ENCODE data around the gene ICAM4. TPM values are rescaled to one million over a fixed set of nuclear protein-coding genes. Genes with fewer than 3 reads are reported as not detected.

The ICAM4 gene
- total and polyA plus RNA-seq, 9 of the 15 experiments (the other 6 are each of a cell fraction or from before 2014, with no cell fraction given): 14.1 to 86.1 (median 29.6) TPM

- peak; percentile 42 for TF ChIP-seq HMGN3 (IDR thresholded peaks at IDR 0.05; ENCODE audit: borderline replicate concordance, extremely low read depth, insufficient read length, low read depth, low read length)
- no peak; the same call in 1 of the 2 replicates for TF ChIP-seq TFAP4 (CRISPR knock-in tag; IDR thresholded peaks at IDR 0.05; ENCODE audit: borderline replicate concordance)
- peak; percentile 93 for TF ChIP-seq ZNF263 (CRISPR knock-in tag; IDR thresholded peaks at IDR 0.05; ENCODE audit: borderline replicate concordance)
- no peak for TF ChIP-seq MXD1 (CRISPR knock-in tag; IDR thresholded peaks at IDR 0.05; ENCODE audit: borderline replicate concordance, poor library complexity, severe bottlenecking)
- TF ChIP-seq ZNF449 (CRISPR knock-in tag; IDR thresholded peaks at IDR 0.05): no peak
- peak in 1 of 3 experiments; percentile 0 for TF ChIP-seq YY1 (IDR thresholded peaks at IDR 0.05; ENCODE audit: borderline replicate concordance in 1 of 3, control insufficient read depth in 1 of 3, extremely low read depth in 1 of 3, insufficient read depth in 3 of 3, insufficient read length in 1 of 3, insufficient replicate concordance in 2 of 3, low read depth in 1 of 3, low read length in 2 of 3)
- TF ChIP-seq RAD21 (CRISPR knock-in tag; conservative IDR thresholded peaks at IDR 0.05 in 1 of 2, IDR thresholded peaks at IDR 0.05 in 1 of 2): no peak
- no peak for TF ChIP-seq KAT2B (IDR thresholded peaks at IDR 0.05; ENCODE audit: low read depth, low read length)
- TF ChIP-seq RBM39 (optimal IDR thresholded peaks at IDR 0.05; ENCODE audit: low read depth, low read length): no peak
- no peak for TF ChIP-seq TGIF2 (CRISPR knock-in tag; IDR thresholded peaks at IDR 0.05)
- peak in 1 of 2 experiments; percentile 43; a peak in 2 of 4 replicates for TF ChIP-seq SIN3A (IDR thresholded peaks at IDR 0.05; ENCODE audit: borderline replicate concordance in 2 of 2, control insufficient read depth in 1 of 2, low read depth in 2 of 2, low read length in 2 of 2)
- peak in 1 of 2 experiments; percentile 62; a peak in 1 of 4 replicates for TF ChIP-seq UBTF (IDR thresholded peaks at IDR 0.05; ENCODE audit: borderline replicate concordance in 1 of 2, low read depth in 2 of 2, low read length in 2 of 2)
- TF ChIP-seq, protein P1, sequence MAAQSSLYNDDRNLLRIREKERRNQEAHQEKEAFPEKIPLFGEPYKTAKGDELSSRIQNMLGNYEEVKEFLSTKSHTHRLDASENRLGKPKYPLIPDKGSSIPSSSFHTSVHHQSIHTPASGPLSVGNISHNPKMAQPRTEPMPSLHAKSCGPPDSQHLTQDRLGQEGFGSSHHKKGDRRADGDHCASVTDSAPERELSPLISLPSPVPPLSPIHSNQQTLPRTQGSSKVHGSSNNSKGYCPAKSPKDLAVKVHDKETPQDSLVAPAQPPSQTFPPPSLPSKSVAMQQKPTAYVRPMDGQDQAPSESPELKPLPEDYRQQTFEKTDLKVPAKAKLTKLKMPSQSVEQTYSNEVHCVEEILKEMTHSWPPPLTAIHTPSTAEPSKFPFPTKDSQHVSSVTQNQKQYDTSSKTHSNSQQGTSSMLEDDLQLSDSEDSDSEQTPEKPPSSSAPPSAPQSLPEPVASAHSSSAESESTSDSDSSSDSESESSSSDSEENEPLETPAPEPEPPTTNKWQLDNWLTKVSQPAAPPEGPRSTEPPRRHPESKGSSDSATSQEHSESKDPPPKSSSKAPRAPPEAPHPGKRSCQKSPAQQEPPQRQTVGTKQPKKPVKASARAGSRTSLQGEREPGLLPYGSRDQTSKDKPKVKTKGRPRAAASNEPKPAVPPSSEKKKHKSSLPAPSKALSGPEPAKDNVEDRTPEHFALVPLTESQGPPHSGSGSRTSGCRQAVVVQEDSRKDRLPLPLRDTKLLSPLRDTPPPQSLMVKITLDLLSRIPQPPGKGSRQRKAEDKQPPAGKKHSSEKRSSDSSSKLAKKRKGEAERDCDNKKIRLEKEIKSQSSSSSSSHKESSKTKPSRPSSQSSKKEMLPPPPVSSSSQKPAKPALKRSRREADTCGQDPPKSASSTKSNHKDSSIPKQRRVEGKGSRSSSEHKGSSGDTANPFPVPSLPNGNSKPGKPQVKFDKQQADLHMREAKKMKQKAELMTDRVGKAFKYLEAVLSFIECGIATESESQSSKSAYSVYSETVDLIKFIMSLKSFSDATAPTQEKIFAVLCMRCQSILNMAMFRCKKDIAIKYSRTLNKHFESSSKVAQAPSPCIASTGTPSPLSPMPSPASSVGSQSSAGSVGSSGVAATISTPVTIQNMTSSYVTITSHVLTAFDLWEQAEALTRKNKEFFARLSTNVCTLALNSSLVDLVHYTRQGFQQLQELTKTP (IDR thresholded peaks at IDR 0.05; ENCODE audit: low read depth in 1 of 2, partially characterized antibody in 2 of 2): no peak
- peak; percentile 47; the same call in 1 of the 2 replicates for TF ChIP-seq CTBP1 (IDR thresholded peaks at IDR 0.05; ENCODE audit: borderline replicate concordance)
These were observed 3.1 kb downstream of the ICAM4 start, which contains the start of gene ICAM5 (continued) for GRCh38 chr19:10289836-10290356.
